SJCRH30 (cell line): ENCODE measurements around the gene HS6ST3. TPM values are rescaled to one million over a fixed set of nuclear protein-coding genes. Genes with fewer than 3 reads are reported as not detected.
"Not testable (repeated sequence)": the region's sequence is repeated elsewhere in the genome, so short reads cannot be mapped to it uniquely, and the experiment has no call there.

ENCODE experiments used
- DNase-seq, 2 experiments: peaks; one replicate each; pipeline ENCODE4 v3.0.0-alpha.2; 2015 to 2020
- H3K27ac ChIP-seq: fragments of 250-450 bp; sonication (Bioruptor Pico); 2 replicates; pipeline ENCODE4 v1.5.1; 2020; ENCODE audit warnings: mild to moderate bottlenecking, moderate library complexity
- H3K27me3 ChIP-seq: fragments of 250-450 bp; sonication (Bioruptor Pico); 2 replicates; pipeline ENCODE4 v1.5.1; 2020; ENCODE audit warnings: mild to moderate bottlenecking, moderate library complexity
- H3K36me3 ChIP-seq: fragments of 250-450 bp; sonication (Bioruptor Pico); 2 replicates; pipeline ENCODE4 v1.5.1; 2020; ENCODE audit warnings: mild to moderate bottlenecking, moderate library complexity
- H3K4me1 ChIP-seq: fragments of 250-450 bp; sonication (Bioruptor Pico); 2 replicates; pipeline ENCODE4 v1.5.1; 2020; ENCODE audit warnings: mild to moderate bottlenecking, moderate library complexity
- H3K4me3 ChIP-seq: fragments of 250-450 bp; sonication (Bioruptor Pico); 2 replicates; pipeline ENCODE4 v1.5.1; 2020; ENCODE audit warnings: mild to moderate bottlenecking, moderate library complexity
- H3K9me3 ChIP-seq: fragments of 250-450 bp; sonication (Bioruptor Pico); replicated peaks from 2 replicates; pipeline ENCODE4 v1.5.1; 2020; ENCODE audit warnings: mild to moderate bottlenecking, moderate library complexity
- total RNA-seq: library from RNA; depleted of rRNA; stranded (reverse); fragments of >200 nt; shearing (Covaris generic); gene quantifications from 2 replicates; pipeline ENCODE4 v1.2.3, GENCODE V29; 2014

Gene HS6ST3
- total RNA-seq, 1 experiment from 2014 or later = 0.02 TPM

DNA sequence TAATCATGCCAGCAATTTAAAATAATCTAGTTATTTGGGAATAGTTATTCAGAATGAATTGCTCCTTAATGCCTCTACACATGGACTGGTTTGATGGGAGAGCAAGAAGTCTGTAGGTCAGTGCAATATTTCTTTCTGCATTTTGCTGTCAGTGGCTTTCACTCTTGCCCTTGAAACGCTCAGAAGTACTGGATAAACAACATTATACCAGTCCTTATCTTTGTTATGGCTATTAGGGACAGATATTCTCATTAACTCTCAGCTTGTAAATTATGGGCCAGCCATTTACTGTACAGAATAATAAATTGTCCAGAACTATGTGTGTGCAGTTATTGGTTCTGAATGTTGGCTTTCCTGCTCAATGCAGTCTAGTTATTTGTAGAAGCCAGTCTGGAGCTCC is 680.0 kb downstream of the HS6ST3 start:
- Histone ChIP-seq H3K4me1 (no peaks in the 10 kb centered on the region), H3K27me3 (no peaks in the 10 kb centered on the region), H3K27ac (no peak overlapping the region), H3K4me3 (no peak overlapping the region), H3K9me3 (no peaks in the 10 kb centered on the region), H3K36me3 (no peaks in the 10 kb centered on the region)
- no peak for DNase-seq

DNA sequence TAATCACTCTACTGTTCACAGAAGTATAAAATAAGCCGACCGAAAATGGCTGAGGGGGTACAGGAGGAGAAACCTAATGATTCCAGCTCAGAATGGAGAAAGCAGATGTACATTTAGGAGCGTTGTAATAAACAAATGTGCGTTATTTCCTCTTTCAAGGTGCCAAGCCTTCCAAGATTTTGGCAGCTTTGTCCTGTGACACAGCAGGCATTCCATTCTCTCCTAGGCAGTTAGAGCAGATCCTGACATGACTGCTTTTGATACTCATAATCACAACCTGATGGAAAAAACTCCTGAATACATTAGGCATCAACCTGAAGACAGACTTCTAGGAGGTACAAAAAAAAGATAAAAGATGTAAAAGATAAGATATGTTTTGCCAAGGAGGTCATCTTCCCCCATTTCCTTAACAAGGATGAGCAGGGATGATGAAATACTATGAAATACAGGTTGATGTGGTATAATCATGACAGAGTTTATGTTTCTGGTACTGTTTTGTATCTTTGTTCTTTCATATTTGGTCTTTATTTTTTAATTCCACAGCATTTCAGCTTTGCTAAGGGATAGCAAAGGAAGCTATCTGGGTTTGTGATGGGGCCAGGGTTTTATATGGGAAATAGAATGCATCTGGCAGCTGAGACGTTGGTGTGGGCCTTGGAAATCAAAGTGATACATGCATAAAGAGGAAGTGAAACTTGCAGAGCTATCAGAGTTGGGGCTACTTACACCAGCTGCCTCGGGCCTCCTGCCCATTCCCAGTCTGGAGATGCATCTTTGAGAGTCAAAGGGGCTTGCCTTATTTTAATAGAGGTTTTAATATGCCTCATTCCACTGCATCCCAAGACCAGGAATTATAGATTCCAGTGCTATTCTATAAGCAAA is 681.8 kb downstream of the HS6ST3 start:
- Histone ChIP-seq H3K27ac (no peak overlapping the region), H3K4me1 (no peaks in the 10 kb centered on the region)
- no peak for DNase-seq

DNA sequence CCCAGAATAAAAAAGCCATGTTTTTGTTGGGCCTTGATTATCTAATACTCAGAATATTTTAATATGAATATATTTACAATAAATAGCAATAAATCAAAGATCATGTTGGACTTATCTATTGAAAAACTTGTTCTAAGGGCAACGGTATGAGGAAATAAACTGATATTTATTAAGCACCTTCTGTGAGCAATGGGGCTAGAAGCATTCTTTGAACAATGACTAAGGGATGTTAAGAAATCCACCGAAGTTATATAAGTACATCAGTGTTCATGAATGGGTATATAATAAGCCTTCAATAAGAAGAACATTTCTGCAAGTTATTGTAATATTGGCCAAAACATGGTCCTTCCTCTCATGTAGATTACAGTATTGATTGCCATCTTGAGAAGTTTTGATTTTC is 682.5 kb downstream of the HS6ST3 start:
- H3K36me3 ChIP-seq = no peaks in the 10 kb centered on the region
- DNase-seq = no peak
- no peaks in the 10 kb centered on the region for H3K9me3 ChIP-seq
- no peak overlapping the region for H3K27ac ChIP-seq
- H3K4me3 ChIP-seq = no peak overlapping the region
- H3K27me3 ChIP-seq = no peaks in the 10 kb centered on the region
- H3K4me1 ChIP-seq = no peaks in the 10 kb centered on the region

More for the DNA sequence above, 681.8 kb downstream of the HS6ST3 start:
- Histone ChIP-seq H3K4me3 (no peak overlapping the region), H3K27me3 (no peaks in the 10 kb centered on the region), H3K36me3 (no peaks in the 10 kb centered on the region), H3K9me3 (no peaks in the 10 kb centered on the region)

DNA sequence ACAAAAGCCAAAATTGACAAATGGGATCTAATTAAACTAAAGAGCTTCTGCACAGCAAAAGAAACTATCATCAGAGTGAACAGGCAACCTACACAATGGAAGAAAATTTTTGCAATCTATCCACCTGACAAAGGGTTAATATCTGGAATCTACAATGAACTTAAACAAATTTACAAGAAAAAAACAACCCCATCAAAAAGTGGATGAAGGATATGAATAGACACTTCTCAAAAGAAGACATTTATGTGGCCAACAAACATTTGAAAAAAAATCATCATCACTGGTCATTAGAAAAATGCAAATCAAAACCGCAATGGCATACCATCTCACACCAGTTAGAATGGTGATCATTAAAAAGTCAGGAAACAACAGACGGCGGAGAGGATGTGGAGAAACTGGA is 688.4 kb downstream of the HS6ST3 start:
- not testable (repeated sequence) for H3K4me1 ChIP-seq, H3K27me3 ChIP-seq, H3K27ac ChIP-seq, DNase-seq, H3K9me3 ChIP-seq, H3K36me3 ChIP-seq, H3K4me3 ChIP-seq

DNA sequence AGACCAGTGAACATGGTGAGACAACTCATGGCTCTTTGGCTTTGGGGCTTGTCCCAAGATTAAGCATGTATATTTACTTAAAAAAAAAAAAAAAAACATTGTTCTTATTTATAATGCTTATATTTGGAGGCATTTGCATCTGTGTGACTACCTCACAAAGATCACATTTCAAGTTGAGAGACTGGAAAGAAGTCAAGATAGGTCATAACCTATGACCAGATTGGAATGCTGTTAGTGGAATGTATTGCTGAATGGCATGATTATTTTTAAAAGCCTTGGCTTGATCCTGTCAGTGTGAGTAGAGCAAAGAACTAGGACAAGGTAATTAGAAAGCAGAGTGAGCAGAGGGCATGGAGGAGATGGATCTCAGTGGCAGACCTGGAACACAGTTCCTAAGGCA is 689.8 kb downstream of the HS6ST3 start:
- DNase-seq = no peak
- no peak overlapping the region for H3K4me3 ChIP-seq
- H3K9me3 ChIP-seq = no peaks in the 10 kb centered on the region
- H3K4me1 ChIP-seq = no peaks in the 10 kb centered on the region
- no peaks in the 10 kb centered on the region for H3K27me3 ChIP-seq
- no peak overlapping the region for H3K27ac ChIP-seq
- H3K36me3 ChIP-seq = no peaks in the 10 kb centered on the region

DNA sequence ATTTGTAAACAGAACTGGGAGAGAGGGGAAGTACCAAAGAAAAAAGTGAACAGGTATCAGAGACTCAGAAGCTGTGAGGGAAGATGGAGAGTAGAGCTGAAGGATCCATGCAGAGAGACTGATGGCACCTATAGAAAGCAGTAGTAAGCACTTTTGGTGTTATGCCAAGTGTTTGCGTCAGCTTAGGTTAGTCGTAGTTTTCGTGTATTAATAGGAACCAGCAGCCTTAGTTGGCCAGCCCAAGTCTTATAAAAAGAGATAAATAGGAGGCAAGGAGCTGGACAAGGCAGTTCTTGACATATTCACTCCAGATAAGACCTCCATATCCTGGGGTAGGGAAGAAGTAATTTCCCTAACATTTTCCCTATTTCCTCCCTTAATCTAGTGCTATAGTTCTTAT is 690.2 kb downstream of the HS6ST3 start:
- no peak for DNase-seq
- H3K27ac ChIP-seq = no peak overlapping the region
- no peaks in the 10 kb centered on the region for H3K4me1 ChIP-seq
- H3K4me3 ChIP-seq = no peak overlapping the region
- no peaks in the 10 kb centered on the region for H3K9me3 ChIP-seq
- H3K36me3 ChIP-seq = no peaks in the 10 kb centered on the region
- H3K27me3 ChIP-seq = no peaks in the 10 kb centered on the region

DNA sequence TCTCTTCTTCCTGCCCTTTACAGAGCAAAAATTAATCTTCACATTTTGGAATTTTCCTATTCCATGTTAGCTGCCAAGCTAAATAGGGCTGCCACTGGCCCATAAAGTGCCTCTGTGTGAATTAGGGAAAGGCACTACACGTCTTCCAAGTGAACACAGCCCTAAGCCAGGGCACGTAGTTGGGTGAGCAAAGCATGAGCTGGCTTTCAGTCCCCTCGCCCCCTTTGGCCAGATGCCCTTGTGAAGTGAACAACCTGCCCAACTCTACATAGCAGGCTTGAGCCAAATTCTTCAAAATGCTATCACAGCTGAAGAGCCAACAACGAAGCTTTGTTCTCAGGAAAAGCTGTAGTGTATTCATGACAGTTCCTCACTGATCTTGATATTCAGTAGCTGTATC is 691.2 kb downstream of the HS6ST3 start:
- Histone ChIP-seq H3K9me3 (no peaks in the 10 kb centered on the region), H3K4me3 (no peak overlapping the region), H3K27me3 (no peaks in the 10 kb centered on the region), H3K4me1 (no peaks in the 10 kb centered on the region), H3K27ac (no peak overlapping the region), H3K36me3 (no peaks in the 10 kb centered on the region)
- no peak for DNase-seq

DNA sequence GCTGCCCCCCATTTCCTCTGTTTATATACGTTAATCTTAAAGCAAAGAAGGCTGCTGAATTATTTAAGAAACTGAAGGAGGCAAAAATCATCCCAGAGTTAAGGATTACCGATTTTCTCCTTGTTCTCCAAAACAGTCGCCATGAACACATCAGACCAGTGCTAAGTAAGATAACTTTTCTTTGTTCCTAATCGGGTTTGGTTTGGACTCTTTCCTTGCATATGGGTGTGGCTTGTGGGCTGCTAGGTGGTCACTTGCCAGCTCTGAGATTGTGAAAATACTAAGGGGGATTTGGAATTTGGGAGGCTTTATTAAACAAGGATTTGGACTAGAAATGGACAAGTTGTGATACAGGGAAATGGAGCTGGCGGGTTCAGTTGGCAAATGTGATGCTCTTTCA is 692.3 kb downstream of the HS6ST3 start:
- no peaks in the 10 kb centered on the region for H3K4me1 ChIP-seq
- H3K9me3 ChIP-seq = no peaks in the 10 kb centered on the region
- H3K27me3 ChIP-seq = no peaks in the 10 kb centered on the region
- H3K4me3 ChIP-seq = no peak overlapping the region
- no peak overlapping the region for H3K27ac ChIP-seq
- no peak for DNase-seq
- no peaks in the 10 kb centered on the region for H3K36me3 ChIP-seq

DNA sequence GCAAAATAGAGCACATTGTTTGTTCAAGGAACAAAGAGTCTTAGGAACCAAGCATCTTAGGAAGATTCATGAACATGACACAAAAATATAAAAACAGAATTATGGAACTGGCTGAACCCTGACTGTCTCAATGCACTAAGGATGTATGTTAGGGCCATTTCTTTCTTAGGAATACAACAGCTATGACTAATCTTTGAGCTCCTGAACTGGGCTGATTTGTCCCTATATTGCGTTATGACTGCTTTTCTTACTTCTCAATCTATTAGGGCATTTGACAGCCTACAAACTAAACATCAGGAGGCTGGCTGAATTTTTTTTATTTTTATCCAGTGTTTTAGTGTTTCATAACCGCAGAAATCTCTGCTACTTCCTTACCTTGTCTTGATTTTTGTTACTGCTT is 693.1 kb downstream of the HS6ST3 start:
- Histone ChIP-seq H3K4me3 (no peak overlapping the region), H3K36me3 (no peaks in the 10 kb centered on the region), H3K9me3 (no peaks in the 10 kb centered on the region), H3K27ac (no peak overlapping the region), H3K4me1 (no peaks in the 10 kb centered on the region), H3K27me3 (no peaks in the 10 kb centered on the region)
- no peak for DNase-seq

DNA sequence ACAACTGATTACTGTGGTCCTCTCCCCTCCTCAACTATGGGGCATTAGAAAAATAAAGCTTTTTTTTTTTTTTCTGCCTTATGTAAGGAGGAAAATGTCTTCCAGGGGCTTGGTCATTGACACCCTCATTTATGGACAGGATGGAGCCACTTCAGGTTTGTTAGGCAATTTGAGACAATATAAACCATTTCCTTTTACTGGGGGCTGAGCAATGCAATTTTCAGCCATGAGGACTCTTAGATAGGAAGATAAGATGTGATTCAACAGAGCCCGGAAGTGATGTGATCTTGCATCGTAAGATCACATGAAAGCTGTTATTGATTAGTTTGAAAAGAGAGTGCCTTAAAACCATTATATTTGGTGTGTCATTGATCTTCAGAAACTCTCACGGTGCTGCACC is 693.6 kb downstream of the HS6ST3 start:
- no peak for DNase-seq
- H3K27me3 ChIP-seq = no peaks in the 10 kb centered on the region
- no peaks in the 10 kb centered on the region for H3K36me3 ChIP-seq
- no peak overlapping the region for H3K4me3 ChIP-seq
- no peaks in the 10 kb centered on the region for H3K4me1 ChIP-seq
- H3K9me3 ChIP-seq = no peaks in the 10 kb centered on the region
- H3K27ac ChIP-seq = no peak overlapping the region

DNA sequence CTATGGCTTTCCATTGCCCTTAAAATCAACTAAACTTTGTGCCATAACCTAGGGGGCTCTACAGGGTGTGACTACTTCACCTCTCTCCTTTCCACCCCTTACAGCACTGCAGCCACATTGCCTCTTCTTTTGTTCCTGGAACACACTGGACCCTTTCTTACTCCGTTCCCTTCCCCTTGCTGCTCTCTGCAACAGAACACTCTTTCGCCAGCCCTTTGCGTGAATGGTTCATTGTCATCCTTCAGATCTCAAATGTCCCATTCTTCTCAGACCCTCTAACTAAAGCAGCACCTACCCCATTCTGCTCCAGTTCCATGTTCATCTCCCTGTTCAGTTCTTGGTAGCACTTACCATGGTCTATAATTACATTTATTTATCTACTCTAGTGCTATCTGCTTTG is 696.1 kb downstream of the HS6ST3 start:
- H3K4me3 ChIP-seq = no peak overlapping the region
- no peak overlapping the region for H3K27ac ChIP-seq
- H3K27me3 ChIP-seq = no peaks in the 10 kb centered on the region
- H3K4me1 ChIP-seq = no peaks in the 10 kb centered on the region
- DNase-seq = no peak
- H3K9me3 ChIP-seq = no peaks in the 10 kb centered on the region
- no peaks in the 10 kb centered on the region for H3K36me3 ChIP-seq

DNA sequence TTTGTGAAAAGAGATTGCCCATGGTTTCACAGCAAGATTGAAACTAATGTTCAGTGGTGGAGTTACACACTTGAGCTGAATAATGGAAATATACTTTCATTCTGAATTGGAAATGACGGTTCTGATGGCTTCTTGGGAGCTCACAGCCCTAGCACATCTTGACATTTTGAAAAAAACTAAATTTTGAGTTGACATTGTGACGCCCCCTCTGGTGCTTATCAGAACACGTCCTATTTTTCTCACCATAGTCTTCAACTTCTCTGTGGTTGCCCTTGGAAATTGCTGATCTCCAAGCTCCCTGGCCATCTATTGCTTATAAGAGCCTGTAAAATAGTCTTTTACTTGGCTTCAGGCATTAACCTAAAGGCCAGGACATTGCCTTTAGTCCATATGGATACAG is 702.3 kb downstream of the HS6ST3 start:
- Histone ChIP-seq H3K4me1 (no peaks in the 10 kb centered on the region), H3K27me3 (no peaks in the 10 kb centered on the region; the same call in 1 of the 2 replicates), H3K27ac (no peak overlapping the region), H3K9me3 (no peaks in the 10 kb centered on the region), H3K36me3 (no peaks in the 10 kb centered on the region), H3K4me3 (no peak overlapping the region)
- DNase-seq = no peak

DNA sequence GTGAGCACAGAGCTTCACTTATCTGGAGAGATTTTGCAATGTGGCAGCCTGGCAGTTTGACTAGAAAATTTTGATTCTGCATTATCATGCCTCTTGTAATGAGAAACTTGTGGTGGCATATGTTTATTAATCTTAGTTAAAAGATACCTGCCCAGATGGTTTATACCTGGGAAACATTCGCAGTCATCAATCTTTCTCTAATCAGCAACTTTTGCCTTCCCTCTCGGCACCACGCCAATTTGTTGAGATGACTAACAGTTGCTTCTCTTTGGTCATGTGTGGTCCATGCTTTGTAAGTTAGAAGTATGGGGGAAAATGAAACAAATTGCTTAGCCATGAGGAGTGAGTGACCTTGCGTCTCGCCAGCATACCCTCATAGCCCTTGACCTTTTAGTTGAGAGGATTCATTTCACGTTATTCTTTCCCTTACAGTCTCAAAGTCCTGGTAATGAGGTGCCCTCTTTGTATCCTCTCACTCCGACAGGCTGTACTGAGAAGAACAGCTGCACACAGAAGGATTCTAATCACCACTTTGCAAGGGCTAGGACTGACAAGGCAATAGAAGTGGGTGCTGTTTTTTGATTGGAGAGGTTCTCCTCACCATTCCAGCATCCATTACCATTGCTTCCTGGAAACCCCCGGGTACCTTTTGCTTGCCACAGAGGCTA is 703.0 kb downstream of the HS6ST3 start:
- H3K36me3 ChIP-seq = no peaks in the 10 kb centered on the region
- H3K27ac ChIP-seq = no peak overlapping the region
- H3K4me1 ChIP-seq = no peaks in the 10 kb centered on the region
- H3K9me3 ChIP-seq = no peaks in the 10 kb centered on the region
- H3K4me3 ChIP-seq = no peak overlapping the region
- peak; percentile 4 to 32 for DNase-seq
- H3K27me3 ChIP-seq = no peaks in the 10 kb centered on the region; the same call in 1 of the 2 replicates

DNA sequence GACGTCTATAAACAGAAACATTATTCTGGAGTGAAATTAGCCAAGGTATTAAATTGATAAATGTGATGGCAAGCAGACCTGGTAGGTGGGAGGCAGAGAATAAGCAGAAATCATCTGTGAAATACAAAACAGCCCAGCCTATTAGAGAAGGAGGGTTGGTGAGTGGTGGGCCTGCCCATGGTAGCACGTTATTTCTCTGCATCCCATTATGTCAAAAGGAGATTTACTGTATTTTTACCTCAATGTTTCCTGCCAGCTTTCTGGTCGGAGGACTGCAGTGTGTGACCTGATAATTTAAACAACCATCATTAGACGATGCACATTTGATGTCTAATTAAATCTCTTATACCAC is 703.5 kb downstream of the HS6ST3 start:
- no peak overlapping the region for H3K27ac ChIP-seq
- no peaks in the 10 kb centered on the region for H3K36me3 ChIP-seq
- no peak for DNase-seq
- no peaks in the 10 kb centered on the region; the same call in 1 of the 2 replicates for H3K27me3 ChIP-seq
- no peaks in the 10 kb centered on the region for H3K9me3 ChIP-seq
- no peak overlapping the region for H3K4me3 ChIP-seq
- H3K4me1 ChIP-seq = no peaks in the 10 kb centered on the region

DNA sequence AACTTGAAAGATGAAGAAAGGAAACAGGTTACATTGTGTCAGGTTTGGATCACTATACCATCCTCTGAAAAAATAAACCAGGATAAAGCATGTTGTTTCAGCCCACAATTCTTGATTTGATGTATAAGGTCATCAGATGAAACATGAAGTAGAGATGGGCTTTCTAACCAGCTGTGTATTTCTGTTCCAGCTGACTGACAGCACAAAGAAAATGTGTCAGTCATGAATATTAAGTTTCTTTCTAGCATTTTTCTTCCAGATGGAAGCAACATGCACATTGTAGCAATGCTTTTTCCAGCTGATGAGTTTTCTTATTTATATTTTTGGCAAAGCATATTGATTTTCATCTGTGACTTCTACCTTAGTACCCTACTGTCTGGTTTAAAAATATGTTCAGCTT is 704.8 kb downstream of the HS6ST3 start:
- DNase-seq = no peak
- Histone ChIP-seq H3K36me3 (no peaks in the 10 kb centered on the region), H3K4me3 (no peak overlapping the region), H3K4me1 (no peaks in the 10 kb centered on the region), H3K27me3 (no peaks in the 10 kb centered on the region; the same call in 1 of the 2 replicates), H3K27ac (no peak overlapping the region), H3K9me3 (no peaks in the 10 kb centered on the region)

DNA sequence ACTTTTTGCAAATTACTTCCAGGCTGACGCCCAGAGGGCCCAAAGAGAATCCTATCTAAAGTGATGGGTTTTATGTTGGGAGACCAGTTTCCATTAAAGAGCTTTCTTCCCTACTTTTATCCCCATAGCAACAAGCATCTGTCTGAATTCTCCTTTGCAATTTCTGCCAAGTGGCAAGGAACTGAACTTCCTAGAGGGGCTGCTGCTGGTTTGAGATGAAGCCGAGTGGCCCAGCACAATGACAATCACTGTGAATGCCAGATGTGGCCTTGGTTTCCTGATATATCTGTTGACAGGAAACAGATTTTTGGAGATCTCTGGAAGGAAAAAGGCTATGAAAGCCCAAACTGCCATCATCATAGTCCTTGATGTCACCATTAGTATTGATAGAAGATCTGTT is 705.8 kb downstream of the HS6ST3 start:
- Histone ChIP-seq H3K27ac (no peak overlapping the region), H3K27me3 (no peaks in the 10 kb centered on the region; the same call in 1 of the 2 replicates), H3K4me3 (no peak overlapping the region), H3K36me3 (no peaks in the 10 kb centered on the region), H3K9me3 (no peaks in the 10 kb centered on the region), H3K4me1 (no peaks in the 10 kb centered on the region)
- no peak for DNase-seq
